HG03139 (cell line): ENCODE data around the gene AQP3.
"Not testable (repeated sequence)": the region's sequence is repeated elsewhere in the genome, so short reads cannot be mapped to it uniquely, and the experiment has no call there.

Experiments used
- ATAC-seq: cut with Tn5 transposase; IDR thresholded peaks from one replicate; pipeline ENCODE4 v1.9.1; 2021; ENCODE audit not compliant: unreplicated experiment

AQP3 gene

GRCh38 chr9:33415501-33416038 lies 31.8 kb downstream of the AQP3 start:
- no peak for ATAC-seq

- no peak for ATAC-seq
These were observed 32.4 kb downstream of the AQP3 start for GRCh38 chr9:33414889-33415500.

- no peak for ATAC-seq
These were observed 33.1 kb downstream of the AQP3 start for GRCh38 chr9:33414268-33414667.

- ATAC-seq = no peak
These were observed 39.3 kb downstream of the AQP3 start for GRCh38 chr9:33408087-33408486.

GRCh38 chr9:33407061-33407460 lies 40.3 kb downstream of the AQP3 start:
- ATAC-seq = no peak

- no peak for ATAC-seq
These were observed 42.5 kb downstream of the AQP3 start for GRCh38 chr9:33404788-33405362.

GRCh38 chr9:33403941-33404787 lies 43.2 kb downstream of the AQP3 start:
- ATAC-seq = no peak

GRCh38 chr9:33402371-33402770 lies 45.0 kb downstream of the AQP3 start, which contains the start of gene AQP7:
AQP7 (minus strand) TSS chr9:33402568; CDS start chr9:33401262, 1,306 bp downstream.
- not testable (repeated sequence) for ATAC-seq

- not testable (repeated sequence) for ATAC-seq
These were observed 45.6 kb downstream of the AQP3 start for GRCh38 chr9:33401809-33402208.

GRCh38 chr9:33399047-33399446 lies 48.3 kb downstream of the AQP3 start:
- not testable (repeated sequence) for ATAC-seq

- ATAC-seq = not testable (repeated sequence)
These were observed 49.6 kb downstream of the AQP3 start for GRCh38 chr9:33397801-33398200.

GRCh38 chr9:33395159-33395879 lies 52.1 kb downstream of the AQP3 start:
- ATAC-seq = not testable (repeated sequence)

- ATAC-seq = not testable (repeated sequence)
These were observed 53.4 kb downstream of the AQP3 start for GRCh38 chr9:33393986-33394385.

- ATAC-seq = no peak
These were observed 53.8 kb downstream of the AQP3 start for GRCh38 chr9:33393581-33393980.

- not testable (repeated sequence) for ATAC-seq
These were observed 54.8 kb downstream of the AQP3 start for GRCh38 chr9:33392591-33393021.
